ENCODE measurements around the gene EYA2.

DNA sequence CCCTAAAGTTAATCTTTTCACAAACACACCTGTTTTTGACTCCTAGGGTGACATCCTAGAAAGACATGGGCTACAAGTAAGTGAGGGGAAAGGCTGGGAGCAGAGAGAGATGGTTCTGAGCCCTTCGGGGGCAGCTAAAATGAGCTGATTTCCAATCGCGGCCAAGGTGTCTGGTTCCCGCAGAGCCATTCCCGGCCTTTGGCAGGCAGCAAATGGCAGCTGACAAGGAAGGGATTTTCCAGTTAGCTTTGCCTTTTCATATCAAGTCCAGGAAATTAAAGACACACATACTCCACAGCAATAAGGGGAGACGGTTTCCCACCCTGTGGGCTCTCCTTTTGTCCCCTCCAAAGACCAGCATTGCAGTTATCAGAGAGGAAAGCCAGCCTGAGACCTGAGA lies 233.4 kb downstream of the EYA2 start:
- no peak for TF ChIP-seq POLR2A (IDR thresholded peaks at IDR 0.05)
- no peak for TF ChIP-seq POLR2AphosphoS5 (IDR thresholded peaks at IDR 0.05)

Data from gastroesophageal sphincter (tissue), 2 donors.